Pancreas (tissue), 10 donors: Measurements from ENCODE around the gene ATG4B. TPM values are rescaled to one million over a fixed set of nuclear protein-coding genes. Genes with fewer than 3 reads are reported as not detected.
A peak's percentile ranks its signal among the peaks of the same experiment; 100 is the strongest.

Source experiments
- ATAC-seq, 4 donors: fragments of 200-7000 bp; cut with Tn5 transposase; one replicate each; pipeline versions ENCODE4 v1.8.0 to v1.9.1; 2020; ENCODE audit warnings: mild to moderate bottlenecking in 4 of 4, moderate library complexity in 4 of 4
- DNase-seq, 6 donors: peaks; one replicate each; pipeline ENCODE4 v3.0.0-alpha.2; 2020
- FAIRE-seq: peaks from 2 replicates; lab custom pipeline; 2012; peaks lifted over from hg19 to GRCh38; lab: Jason Lieb, UNC
- H3K27ac ChIP-seq, 4 donors: fragments of 200-600 bp; sonication (generic); 1 replicate in 3 of 4; 2 replicates in 1 of 4; pipeline versions ENCODE4 v1.5.0 to v1.8.0; 2020
- H3K27me3 ChIP-seq, 4 donors: fragments of 200-600 bp; one replicate each; pipeline ENCODE4 v1.8.0; 2021
- H3K36me3 ChIP-seq, 3 donors: fragments of 200-600 bp; sonication (generic) in 1 of 3; one replicate each; pipeline versions ENCODE4 v1.5.0 to v1.8.0; 2020 to 2021
- H3K4me1 ChIP-seq, 3 donors: fragments of 200-600 bp; one replicate each; pipeline ENCODE4 v1.8.0; 2021
- H3K4me3 ChIP-seq, 4 donors: fragments of 200-600 bp; sonication (generic) in 2 of 4; one replicate each; pipeline versions ENCODE4 v1.5.0 to v1.8.0; 2020 to 2021
- H3K9me3 ChIP-seq, 4 donors: fragments of 200-600 bp; one replicate each; pipeline ENCODE4 v1.8.0; 2021
- WGBS, 2 donors: extraction: QIAGEN DNeasy Blood & Tissue Kit; methylation state at CpG; one replicate each; pipeline ENCODE4 v1.1.7; 2013; 5-methylcytosine and 5-hydroxymethylcytosine counted together
- intact Hi-C, 3 donors: fragments of 100-400 bp; cut with DNase I; formaldehyde crosslinking; loops; one replicate each; pipeline versions ENCODE4 v1.11.1 to v1.14.2; 2022
- polyA plus RNA-seq, 2 donors: library from polyadenylated mRNA; stranded (reverse); fragments of 200-250 nt; gene quantifications; one replicate each; pipeline ENCODE4 v1.2.3, GENCODE V29; 2013
- total RNA-seq, 6 donors: library from RNA; stranded (reverse); fragmentation: NEBNext Ultra II Directional in 4 of 6; extraction: Animal tissue kit (Norgen Biotek cat#: 25700) in 4 of 6; gene quantifications; one replicate each; pipeline versions ENCODE4 v1.2.1 to v1.2.4, GENCODE V29; 2021 to 2023
- TF ChIP-seq, protein P1 (sequence below), 4 donors: fragments of 200-600 bp; sonication (generic) in 3 of 4; IDR thresholded peaks; one replicate each; pipeline versions ENCODE4 v1.5.0 to v1.8.0; 2021; ENCODE audit warnings: antibody characterized with exemption in 4 of 4
- donor health status: healthy with polysubstance abuse.
- donor health status: DM: no; HTN: no; CAD: no; lungs with moderate emphysema.
- donor health status: DM: no; HTN: no; CAD: no.
- donor health status: control.
- donor health status: control.
- donor health status: Bipolar disorder and iron deficiency.
- donor health status: DM: yes; HTN: yes; CAD: no.
- donor health status: DM: no; HTN: no; CAD: no.
- donor health status: DM: no; HTN: no; CAD: no.
- donor health status: DM: yes; HTN: yes; CAD: no.

Gene ATG4B
- total and polyA plus RNA-seq, 8 donors: 22.8 to 107 (median 31.2) TPM

DNA sequence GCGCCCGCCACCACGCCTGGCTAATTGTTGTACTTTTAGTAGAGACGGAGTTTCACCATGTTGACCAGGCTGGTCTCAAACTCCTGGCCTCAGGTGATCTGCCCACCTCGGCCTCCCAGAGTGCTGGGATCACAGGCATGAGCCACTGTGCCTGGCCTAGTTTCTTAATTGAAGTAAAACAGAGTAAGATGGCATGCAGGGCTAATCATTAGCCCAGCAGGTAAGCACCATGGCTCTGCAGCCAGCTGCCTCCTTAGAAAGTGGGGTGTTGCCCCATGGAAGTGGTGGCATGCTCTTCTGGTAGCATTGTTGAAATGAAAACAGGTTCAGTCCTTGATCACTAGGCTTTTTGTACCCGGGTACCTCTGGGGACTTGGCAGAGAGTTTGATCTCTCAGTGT, 12.4 kb downstream of the ATG4B start:
- WGBS, 2 donors: 80 to 82% methylated on average over 6 of the region's 6 CpGs
- Histone ChIP-seq H3K9me3 (no peaks in the 10 kb centered on the region), H3K4me3 (no peak overlapping the region), H3K4me1 (no peaks in the 10 kb centered on the region), H3K27me3 (no peaks in the 10 kb centered on the region), H3K27ac (no peak overlapping the region), H3K36me3 (peaks cover 0 to 26% (median 0%) of the 10 kb centered on the region in 3 donors)
- TF ChIP-seq, protein P1, sequence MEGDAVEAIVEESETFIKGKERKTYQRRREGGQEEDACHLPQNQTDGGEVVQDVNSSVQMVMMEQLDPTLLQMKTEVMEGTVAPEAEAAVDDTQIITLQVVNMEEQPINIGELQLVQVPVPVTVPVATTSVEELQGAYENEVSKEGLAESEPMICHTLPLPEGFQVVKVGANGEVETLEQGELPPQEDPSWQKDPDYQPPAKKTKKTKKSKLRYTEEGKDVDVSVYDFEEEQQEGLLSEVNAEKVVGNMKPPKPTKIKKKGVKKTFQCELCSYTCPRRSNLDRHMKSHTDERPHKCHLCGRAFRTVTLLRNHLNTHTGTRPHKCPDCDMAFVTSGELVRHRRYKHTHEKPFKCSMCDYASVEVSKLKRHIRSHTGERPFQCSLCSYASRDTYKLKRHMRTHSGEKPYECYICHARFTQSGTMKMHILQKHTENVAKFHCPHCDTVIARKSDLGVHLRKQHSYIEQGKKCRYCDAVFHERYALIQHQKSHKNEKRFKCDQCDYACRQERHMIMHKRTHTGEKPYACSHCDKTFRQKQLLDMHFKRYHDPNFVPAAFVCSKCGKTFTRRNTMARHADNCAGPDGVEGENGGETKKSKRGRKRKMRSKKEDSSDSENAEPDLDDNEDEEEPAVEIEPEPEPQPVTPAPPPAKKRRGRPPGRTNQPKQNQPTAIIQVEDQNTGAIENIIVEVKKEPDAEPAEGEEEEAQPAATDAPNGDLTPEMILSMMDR (IDR thresholded peaks at IDR 0.05): no peak
- ATAC-seq (peak in 1 of 4 donors; percentile 31), DNase-seq (peak in 1 of 6 donors; percentile 13), FAIRE-seq (no peak)
- intact Hi-C loops: no loop called here

DNA sequence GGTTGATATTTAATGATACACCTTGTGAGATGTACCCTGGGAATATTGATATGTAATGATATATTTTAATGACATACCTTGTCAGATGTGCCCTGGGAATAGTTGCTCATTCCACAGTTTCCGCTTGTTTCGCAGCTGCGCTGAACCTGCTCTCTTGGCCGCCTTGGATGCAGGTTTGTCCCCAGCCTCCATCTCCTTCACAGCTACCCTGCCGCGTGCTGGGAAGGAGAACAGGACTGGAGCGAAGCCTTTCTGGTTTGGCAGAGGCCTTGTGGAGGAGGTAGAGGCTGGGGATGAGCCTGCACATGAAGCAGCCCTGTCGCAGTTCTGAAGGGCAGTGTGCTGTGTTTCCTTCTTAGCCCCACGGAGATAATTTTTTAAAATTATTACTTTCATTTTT, 14.6 kb downstream of the ATG4B start:
- Histone ChIP-seq H3K27me3 (no peaks in the 10 kb centered on the region), H3K27ac (no peak overlapping the region), H3K36me3 (peaks cover 0 to 43% (median 0%) of the 10 kb centered on the region in 3 donors), H3K4me1 (no peaks in the 10 kb centered on the region), H3K9me3 (no peaks in the 10 kb centered on the region), H3K4me3 (no peak overlapping the region)
- TF ChIP-seq, protein P1 (IDR thresholded peaks at IDR 0.05): no peak
- WGBS, 2 donors: 94 to 96% methylated on average over 9 of the region's 9 CpGs
- DNase-seq: no peak
- no peak for FAIRE-seq
- intact Hi-C loops: no loop called here
- no peak for ATAC-seq

DNA sequence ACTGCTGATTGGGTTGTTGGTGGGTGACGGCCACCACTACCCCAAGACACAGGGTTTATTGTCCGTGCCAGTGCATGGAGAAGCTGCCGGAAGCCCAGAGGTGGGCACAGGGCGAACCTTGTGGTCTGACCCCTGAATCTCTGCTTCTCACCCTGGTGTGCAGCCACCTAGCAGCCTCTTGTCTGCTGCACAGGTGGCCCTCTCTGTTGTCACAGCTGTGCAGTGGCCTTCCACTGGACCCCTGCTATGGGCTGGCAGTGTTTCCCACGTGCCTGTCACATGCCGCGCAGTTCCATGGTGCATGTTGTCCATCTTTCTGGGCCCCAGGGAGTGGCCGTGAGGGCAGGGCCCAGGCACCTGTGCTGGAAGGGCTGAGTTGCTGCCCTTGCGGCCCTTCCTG, 15.2 kb downstream of the ATG4B start:
- DNase-seq: no peak
- Histone ChIP-seq H3K4me1 (no peaks in the 10 kb centered on the region), H3K9me3 (no peaks in the 10 kb centered on the region), H3K36me3 (peaks cover 0 to 47% (median 0%) of the 10 kb centered on the region in 3 donors), H3K27ac (no peak overlapping the region), H3K4me3 (no peak overlapping the region), H3K27me3 (no peaks in the 10 kb centered on the region)
- TF ChIP-seq, protein P1 (IDR thresholded peaks at IDR 0.05): no peak
- intact Hi-C loops: loop anchor here in 1 of 3 donors (1.0 kb wide), 1 partner anchor 13 kb away; no protein-coding TSS in a partner anchor
- 94 to 96% methylated on average over 9 of the region's 9 CpGs for WGBS, 2 donors
- no peak for FAIRE-seq
- no peak for ATAC-seq

DNA sequence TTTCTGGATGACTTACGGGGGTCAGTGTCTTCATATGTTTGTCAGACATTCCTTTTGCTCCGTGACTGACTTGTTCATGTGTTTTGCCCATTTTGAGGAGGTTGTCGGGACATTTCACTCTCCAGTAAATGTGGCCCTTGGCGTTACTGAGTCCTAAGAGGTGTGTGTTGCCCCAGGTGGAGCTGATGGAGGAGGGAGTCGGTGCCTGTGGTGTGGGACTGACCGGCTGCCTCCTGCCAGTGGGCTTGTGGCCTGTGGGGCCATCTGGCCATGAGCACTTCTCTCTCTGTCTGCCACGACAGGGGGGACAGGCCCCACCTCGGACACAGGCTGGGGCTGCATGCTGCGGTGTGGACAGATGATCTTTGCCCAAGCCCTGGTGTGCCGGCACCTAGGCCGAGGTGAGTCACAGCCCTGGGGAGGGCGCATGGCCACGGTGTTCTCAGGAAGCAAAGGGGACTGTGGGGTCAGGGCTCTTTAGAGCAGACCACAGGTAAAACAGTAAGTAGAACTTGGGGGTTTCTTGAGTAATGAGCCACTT, 15.8 kb downstream of the ATG4B start:
- TF ChIP-seq, protein P1 (IDR thresholded peaks at IDR 0.05): no peak
- Histone ChIP-seq H3K4me1 (no peaks in the 10 kb centered on the region), H3K27me3 (no peaks in the 10 kb centered on the region), H3K4me3 (no peak overlapping the region), H3K27ac (no peak overlapping the region), H3K36me3 (peaks cover 0 to 50% (median 0%) of the 10 kb centered on the region in 3 donors), H3K9me3 (no peaks in the 10 kb centered on the region)
- FAIRE-seq (no peak), ATAC-seq (no peak), DNase-seq (no peak)
- intact Hi-C loops: loop anchor here in 1 of 3 donors (1.0 kb wide), 1 partner anchor 14 kb away; no protein-coding TSS in a partner anchor
- WGBS, 2 donors: 96% methylated on average over 13 of the region's 13 CpGs

DNA sequence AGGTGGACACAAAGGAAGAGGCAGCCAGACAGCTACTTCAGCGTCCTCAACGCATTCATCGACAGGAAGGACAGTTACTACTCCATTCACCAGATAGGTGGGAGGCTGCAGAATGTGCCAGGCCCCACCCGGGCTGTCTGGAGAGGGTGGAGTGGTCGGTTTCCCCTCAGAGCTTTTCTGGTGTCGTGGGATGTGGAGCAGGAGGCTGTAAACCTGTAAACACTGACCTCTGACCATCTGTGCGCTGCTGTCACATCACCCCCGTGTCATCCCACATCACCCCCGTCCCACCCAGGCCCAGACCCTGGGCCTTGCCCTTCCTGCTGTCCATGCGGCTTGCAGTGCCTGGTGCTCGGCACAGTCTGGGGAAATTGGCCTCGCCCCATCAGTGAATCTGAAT, 17.1 kb downstream of the ATG4B start:
- Histone ChIP-seq H3K27ac (no peak overlapping the region), H3K4me1 (no peaks in the 10 kb centered on the region), H3K36me3 (peaks cover 0 to 55% (median 0%) of the 10 kb centered on the region in 3 donors), H3K4me3 (no peak overlapping the region), H3K9me3 (no peaks in the 10 kb centered on the region), H3K27me3 (no peaks in the 10 kb centered on the region)
- DNase-seq (peak in 1 of 6 donors; percentile 14), ATAC-seq (no peak), FAIRE-seq (no peak)
- 89 to 90% methylated on average over 12 of the region's 12 CpGs for WGBS, 2 donors
- TF ChIP-seq, protein P1 (IDR thresholded peaks at IDR 0.05): no peak
- intact Hi-C loops: no loop called here
